ENCODE data around the gene NINL.

NINL gene

GRCh38 chr20:25526446-25526845 is 58.9 kb downstream of the NINL start:
- TF ChIP-seq CTCF (IDR thresholded peaks at IDR 0.05; ENCODE audit: low read depth, low read length), result no peak
- in situ Hi-C loops (cut with HindIII; ENCODE audit: low sequenced_read_pairs), result no loop called here
- no peak for DNase-seq (ENCODE audit: low read depth, low spot score)
- H3K4me3 ChIP-seq (ENCODE audit: low read depth, low read length), result no peak overlapping the region

GRCh38 chr20:25525867-25526266 is 59.5 kb downstream of the NINL start:
- in situ Hi-C loops (cut with HindIII; ENCODE audit: low sequenced_read_pairs), result no loop called here
- peak; percentile 98 for DNase-seq (ENCODE audit: low read depth, low spot score)

GRCh38 chr20:25525295-25525694 is 60.0 kb downstream of the NINL start:
- no peak overlapping the region for H3K4me3 ChIP-seq (ENCODE audit: low read depth, low read length)
- DNase-seq (ENCODE audit: low read depth, low spot score), result no peak
- in situ Hi-C loops (cut with HindIII; ENCODE audit: low sequenced_read_pairs), result no loop called here
- TF ChIP-seq CTCF (IDR thresholded peaks at IDR 0.05; ENCODE audit: low read depth, low read length), result no peak

More at GRCh38 chr20:25525867-25526266, 59.5 kb downstream of the NINL start:
- H3K4me3 ChIP-seq (ENCODE audit: low read depth, low read length), result no peak overlapping the region
- no peak for TF ChIP-seq CTCF (IDR thresholded peaks at IDR 0.05; ENCODE audit: low read depth, low read length)

- no peak overlapping the region for H3K4me3 ChIP-seq (ENCODE audit: low read depth, low read length)
- DNase-seq (ENCODE audit: low read depth, low spot score), result no peak
- TF ChIP-seq CTCF (IDR thresholded peaks at IDR 0.05; ENCODE audit: low read depth, low read length), result no peak
- in situ Hi-C loops (cut with HindIII; ENCODE audit: low sequenced_read_pairs), result no loop called here
Observed at GRCh38 chr20:25521382-25521781, 63.9 kb downstream of the NINL start.

GRCh38 chr20:25517124-25517523 is 68.2 kb downstream of the NINL start:
- no peak for TF ChIP-seq CTCF (IDR thresholded peaks at IDR 0.05; ENCODE audit: low read depth, low read length)
- in situ Hi-C loops (cut with HindIII; ENCODE audit: low sequenced_read_pairs), result no loop called here
- H3K4me3 ChIP-seq (ENCODE audit: low read depth, low read length), result no peak overlapping the region
- no peak for DNase-seq (ENCODE audit: low read depth, low spot score)

GRCh38 chr20:25514747-25515340 is 70.5 kb downstream of the NINL start:
- in situ Hi-C loops (cut with HindIII; ENCODE audit: low sequenced_read_pairs), result no loop called here
- TF ChIP-seq CTCF (IDR thresholded peaks at IDR 0.05; ENCODE audit: low read depth, low read length), result no peak
- no peak for DNase-seq (ENCODE audit: low read depth, low spot score)
- no peak overlapping the region for H3K4me3 ChIP-seq (ENCODE audit: low read depth, low read length)
